K562 (cell line): Measurements from ENCODE around the gene CCNY. TPM values are rescaled to one million over a fixed set of nuclear protein-coding genes. Genes with fewer than 3 reads are reported as not detected.
A peak's percentile ranks its signal among the peaks of the same experiment; 100 is the strongest.

ENCODE experiments used
- ARHGAP35 ChIP-seq: fragments of 450-650 bp; IDR thresholded peaks from 2 replicates; pipeline ENCODE4 v1.6.1; 2018; ENCODE audit not compliant: partially characterized antibody
- EHMT2 ChIP-seq: fragments of 450-650 bp; IDR thresholded peaks from 2 replicates; pipeline ENCODE4 v1.6.1; 2018; ENCODE audit warnings: antibody characterized with exemption
- HCFC1 ChIP-seq: IDR thresholded peaks from 2 replicates; pipeline ENCODE4 v1.6.1; 2012; ENCODE audit warnings: low read depth, low read length, improper control_type of control experiment
- HDAC1 ChIP-seq, 2 experiments: fragments of 450-650 bp; IDR thresholded peaks; 2 replicates each; pipeline ENCODE4 v1.6.1; 2016 to 2017; ENCODE audit warnings: inconsistent platforms in 1 of 2, mild to moderate bottlenecking in 1 of 2, moderate library complexity in 1 of 2
- HMBOX1 ChIP-seq: sonication (generic); IDR thresholded peaks from 2 replicates; pipeline ENCODE4 v1.6.1; 2016
- KDM2B ChIP-seq: fragments of 250-450 bp; sonication (Bioruptor Pico); IDR thresholded peaks from 2 replicates; pipeline ENCODE4 v1.8.0; 2021; ENCODE audit warnings: mild to moderate bottlenecking, moderate library complexity
- KLF10 ChIP-seq: fragments of 250-450 bp; sonication (Bioruptor Pico); IDR thresholded peaks from 2 replicates; pipeline ENCODE4 v1.6.1; 2021; ENCODE audit warnings: matching md5 sums
- KLF6 ChIP-seq: fragments of 250-450 bp; sonication (Bioruptor Pico); IDR thresholded peaks from 2 replicates; pipeline ENCODE4 v1.4.0; 2020; ENCODE audit warnings: mild to moderate bottlenecking, moderate library complexity, borderline replicate concordance
- LCOR ChIP-seq: sonication (generic); formaldehyde crosslinking; IDR thresholded peaks from 2 replicates; pipeline ENCODE4 v1.8.0; 2022; ENCODE audit warnings: mild to moderate bottlenecking, missing genetic modification reagents
- LEF1 ChIP-seq: fragments of 450-650 bp; IDR thresholded peaks from 2 replicates; pipeline ENCODE4 v1.6.1; 2016; ENCODE audit warnings: mild to moderate bottlenecking
- MBD2 ChIP-seq: sonication (generic); IDR thresholded peaks from 2 replicates; pipeline ENCODE4 v1.6.1; 2016; ENCODE audit warnings: low read depth, borderline replicate concordance
- MTF1 ChIP-seq: fragments of 250-450 bp; sonication (Bioruptor Pico); IDR thresholded peaks from 2 replicates; pipeline ENCODE4 v1.9.0; 2021; ENCODE audit warnings: moderate library complexity, mild to moderate bottlenecking, inconsistent platforms, borderline replicate concordance
- NFYB ChIP-seq: IDR thresholded peaks from 2 replicates; pipeline ENCODE4 v1.6.1; 2011; ENCODE audit warnings: mild to moderate bottlenecking, moderate library complexity; ENCODE audit not compliant: insufficient read length; ENCODE audit errors: extremely low read depth
- NRF1 ChIP-seq, 2 experiments: fragments of 450-650 bp; IDR thresholded peaks in 1 of 2; conservative IDR thresholded peaks in 1 of 2; 2 replicates each; pipeline ENCODE4 v1.6.1; 2014; ENCODE audit warnings: mild to moderate bottlenecking in 2 of 2
- SIRT6 ChIP-seq: IDR thresholded peaks from one replicate; pipeline ENCODE4 v1.6.1; 2012; ENCODE audit warnings: low read depth, mild to moderate bottlenecking, control low read depth, inconsistent platforms, low read length, moderate library complexity
- SNAPC5 ChIP-seq: fragments of 250-450 bp; sonication (Bioruptor Pico); IDR thresholded peaks from 2 replicates; pipeline ENCODE4 v1.8.0; 2021; ENCODE audit warnings: moderate library complexity, mild to moderate bottlenecking, inconsistent platforms
- TRIM24 ChIP-seq, 2 experiments: fragments of 450-650 bp; IDR thresholded peaks; 2 replicates each; pipeline ENCODE4 v1.6.1; 2016
- ZBTB1 ChIP-seq: sonication (generic); formaldehyde crosslinking; IDR thresholded peaks from 2 replicates; pipeline ENCODE4 v1.8.1; 2023; ENCODE audit warnings: missing genetic modification reagents, low read depth, mild to moderate bottlenecking, borderline replicate concordance
- ZBTB8A ChIP-seq: fragments of 450-650 bp; IDR thresholded peaks from 2 replicates; pipeline ENCODE4 v1.6.1; 2018; ENCODE audit warnings: mild to moderate bottlenecking, moderate library complexity; ENCODE audit not compliant: partially characterized antibody
- ZFP36 ChIP-seq: fragments of 150-350 bp; IDR thresholded peaks from 2 replicates; pipeline ENCODE4 v1.6.1; 2018; ENCODE audit warnings: low read length, low read depth; ENCODE audit not compliant: partially characterized antibody
- ZMIZ1 ChIP-seq, 2 experiments: fragments of 150-350 bp in 1 of 2; IDR thresholded peaks; 2 replicates each; pipeline ENCODE4 v1.6.1; 2012 to 2016; ENCODE audit warnings: low read depth in 2 of 2, low read length in 2 of 2, mild to moderate bottlenecking in 1 of 2, moderate library complexity in 1 of 2
- ZNF12 ChIP-seq: sonication (generic); formaldehyde crosslinking; IDR thresholded peaks from 2 replicates; pipeline ENCODE4 v1.4.0; 2020; ENCODE audit warnings: mild to moderate bottlenecking, missing genetic modification reagents
- ZNF174 ChIP-seq: fragments of 250-450 bp; sonication (Bioruptor Pico); IDR thresholded peaks from 2 replicates; pipeline ENCODE4 v1.4.0; 2020; ENCODE audit warnings: mild to moderate bottlenecking
- ZNF184 ChIP-seq: sonication (generic); formaldehyde crosslinking; IDR thresholded peaks from 2 replicates; pipeline ENCODE4 v1.5.0; 2020; ENCODE audit warnings: missing genetic modification reagents
- ZNF24 ChIP-seq: fragments of 450-650 bp; IDR thresholded peaks from 2 replicates; pipeline ENCODE4 v1.6.1; 2016
- ZNF263 ChIP-seq: sonication (generic); formaldehyde crosslinking; IDR thresholded peaks from 2 replicates; pipeline ENCODE4 v1.8.0; 2022; ENCODE audit warnings: mild to moderate bottlenecking, missing genetic modification reagents, borderline replicate concordance
- ZNF561 ChIP-seq: fragments of 450-650 bp; formaldehyde crosslinking; conservative IDR thresholded peaks from 2 replicates; pipeline ENCODE4 v1.4.0; 2020; ENCODE audit warnings: mild to moderate bottlenecking, moderate library complexity
- ZNF589 ChIP-seq: fragments of 200-800 bp; sonication (Bioruptor generic); IDR thresholded peaks from 2 replicates; pipeline ENCODE4 v1.6.1; 2016; ENCODE audit warnings: low read depth, missing genetic modification characterization, missing compliant biosample characterization
- polyA plus RNA-seq, 8 experiments: library from polyadenylated mRNA; depleted of rRNA in 4 of 8; stranded (reverse) in 5 of 8; unstranded in 3 of 8; fragments of >200 nt; fragmentation: Nextera tagmentation in 2 of 8; fragmentation: Illumina TruSeq in 1 of 8; extraction: Ambion mirVana in 2 of 8; extraction: Trizol in 1 of 8; gene quantifications; 2 replicates each; pipeline versions ENCODE4 v1.2.1 to v1.2.3, GENCODE V29; 2011 to 2014; ENCODE audit warnings: inconsistent platforms in 1 of 8, missing spikeins in 1 of 8
- total RNA-seq, 7 experiments: library from RNA; depleted of rRNA in 6 of 7; stranded (reverse); fragments of >200 nt in 6 of 7; fragmentation: Illumina TruSeq in 2 of 7; extraction: Trizol in 2 of 7; gene quantifications; 2 replicates each; pipeline versions ENCODE4 v1.2.1 to v1.2.3, GENCODE V29; 2011 to 2021; ENCODE audit warnings: low replicate concordance in 1 of 7

The CCNY gene
- total and polyA plus RNA-seq, 9 of the 15 experiments (the other 6 are each of a cell fraction or from before 2014, with no cell fraction given): 8.4 to 109 (median 38.6) TPM

GRCh38 chr10:35412900-35413491, 76.7 kb downstream of the CCNY start (continued):
- TF ChIP-seq ZNF184 (CRISPR knock-in tag): no peak
- TF ChIP-seq ZNF561 (CRISPR knock-in tag): no peak
- peak; percentile 70 to 76; a peak in 3 of 4 replicates for TF ChIP-seq TRIM24 (IDR thresholded peaks at IDR 0.05)
- TF ChIP-seq SNAPC5: no peak
- TF ChIP-seq ARHGAP35: no peak
- TF ChIP-seq NRF1 (conservative IDR thresholded peaks at IDR 0.05 in 1 of 2, IDR thresholded peaks at IDR 0.05 in 1 of 2): no peak
- no peak for TF ChIP-seq ZNF589 (CRISPR knock-in tag)
- no peak for TF ChIP-seq KLF10
- no peak for TF ChIP-seq ZNF12 (CRISPR knock-in tag)
- peak; percentile 79 for TF ChIP-seq EHMT2
- TF ChIP-seq HMBOX1: peak; percentile 78
- TF ChIP-seq ZFP36: no peak
- no peak for TF ChIP-seq ZMIZ1 (IDR thresholded peaks at IDR 0.05; ENCODE audit: low read depth in 2 of 2, low read length in 2 of 2)
- peak; percentile 63; the same call in 1 of the 2 replicates for TF ChIP-seq LCOR (CRISPR knock-in tag)
- no peak for TF ChIP-seq ZBTB1 (CRISPR knock-in tag)
- TF ChIP-seq HDAC1 (IDR thresholded peaks at IDR 0.05): peak in 1 of 2 experiments; percentile 19; a peak in 1 of 4 replicates
- TF ChIP-seq NFYB: no peak
- TF ChIP-seq ZNF24: no peak
- no peak for TF ChIP-seq ZNF174 (CRISPR knock-in tag)
- no peak for TF ChIP-seq SIRT6
- no peak for TF ChIP-seq MTF1 (CRISPR knock-in tag)
- TF ChIP-seq HCFC1: no peak
- TF ChIP-seq MBD2: no peak
- no peak for TF ChIP-seq KLF6 (CRISPR knock-in tag)
- TF ChIP-seq ZNF263 (CRISPR knock-in tag): no peak
- TF ChIP-seq KDM2B (CRISPR knock-in tag): no peak
- TF ChIP-seq ZBTB8A: no peak
- TF ChIP-seq LEF1: 0 out of 2 replicates have a peak, but pooled peaks have one; percentile 22
